Astrocyte (in vitro differentiated cells and primary cell): ENCODE results near the gene EVC.

Experiments
- CTCF ChIP-seq: IDR thresholded peaks from 2 replicates; pipeline ENCODE4 v1.5.1; 2011; ENCODE audit warnings: low read depth, mild to moderate bottlenecking, inconsistent platforms, low read length, moderate library complexity; ENCODE audit not compliant: insufficient read depth
- EZH2 ChIP-seq: IDR thresholded peaks from 2 replicates; pipeline ENCODE4 v1.6.1; 2012; ENCODE audit warnings: mild to moderate bottlenecking, low read length, inconsistent platforms; ENCODE audit not compliant: insufficient read depth

- TF ChIP-seq CTCF = no peak
- TF ChIP-seq EZH2 = no peak
Observed at GRCh38 chr4:5722328-5722727, 11.3 kb downstream of the EVC start.
